ENCODE results near the gene HAGH.
A peak's percentile ranks its signal among the peaks of the same experiment; 100 is the strongest.

Gene HAGH

DNA sequence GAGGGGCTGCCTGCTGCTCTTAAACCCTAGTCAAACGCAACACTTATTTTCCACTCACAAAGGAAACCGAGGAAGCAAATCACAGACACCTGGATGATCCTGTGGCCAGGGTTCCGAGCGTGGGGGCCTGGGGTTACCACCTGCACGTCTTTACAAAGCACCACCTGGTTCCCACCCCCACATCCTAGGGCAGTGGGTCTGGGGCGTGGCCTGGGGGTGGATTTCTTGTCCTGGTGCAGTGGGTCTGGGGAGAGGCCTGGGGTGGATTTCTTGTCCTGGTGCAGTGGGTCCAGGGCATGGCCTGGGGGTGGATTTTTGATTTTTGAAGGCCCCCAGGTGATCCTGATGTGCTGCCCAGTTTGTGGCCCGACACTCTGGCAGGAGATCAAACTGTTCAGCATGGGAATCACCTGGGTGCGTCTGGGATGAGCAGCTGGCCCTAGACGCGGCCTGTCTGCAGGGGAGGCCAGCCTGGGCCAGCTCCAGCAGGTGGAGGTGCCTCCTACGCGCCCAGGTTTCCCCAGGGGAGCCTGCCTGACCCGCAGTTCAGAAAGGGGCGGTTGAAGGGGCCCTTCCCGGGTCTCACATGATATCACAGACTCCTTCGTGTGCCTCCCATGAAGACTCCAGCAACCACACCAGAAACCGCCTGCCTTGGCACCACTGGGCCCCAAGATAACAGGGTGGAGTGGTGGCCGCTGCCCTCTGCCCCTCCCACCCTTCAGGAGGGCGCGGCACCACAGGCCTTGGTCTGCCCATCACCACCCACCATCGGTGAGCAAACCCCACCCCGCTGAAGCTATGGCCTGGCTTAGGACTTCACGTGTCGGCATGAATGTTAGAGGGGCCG is 6.3 kb downstream of the HAGH start:
- no peak overlapping the region for H3K4me3 ChIP-seq (ENCODE audit: low read length in 2 of 2)
- no peaks in the 10 kb centered on the region for H3K27me3 ChIP-seq (ENCODE audit: control insufficient read depth in 2 of 2, insufficient read depth in 2 of 2, low read length in 2 of 2)
- H3K9ac ChIP-seq (ENCODE audit: low read depth in 1 of 2, low read length in 2 of 2): no peak overlapping the region
- peaks cover 3 to 10% of the 10 kb centered on the region in 2 donors for H3K4me1 ChIP-seq (ENCODE audit: control insufficient read depth in 2 of 2, insufficient read depth in 2 of 2, low read length in 2 of 2)
- no peaks in the 10 kb centered on the region for H3K9me3 ChIP-seq (ENCODE audit: control insufficient read depth in 2 of 2, low read length in 2 of 2)
- H3K27ac ChIP-seq (ENCODE audit: low read depth in 2 of 2, low read length in 2 of 2): no peak overlapping the region
- peaks cover 20 to 43% of the 10 kb centered on the region in 2 donors for H3K36me3 ChIP-seq (ENCODE audit: control insufficient read depth in 2 of 2, insufficient read depth in 2 of 2, low read length in 2 of 2)

DNA sequence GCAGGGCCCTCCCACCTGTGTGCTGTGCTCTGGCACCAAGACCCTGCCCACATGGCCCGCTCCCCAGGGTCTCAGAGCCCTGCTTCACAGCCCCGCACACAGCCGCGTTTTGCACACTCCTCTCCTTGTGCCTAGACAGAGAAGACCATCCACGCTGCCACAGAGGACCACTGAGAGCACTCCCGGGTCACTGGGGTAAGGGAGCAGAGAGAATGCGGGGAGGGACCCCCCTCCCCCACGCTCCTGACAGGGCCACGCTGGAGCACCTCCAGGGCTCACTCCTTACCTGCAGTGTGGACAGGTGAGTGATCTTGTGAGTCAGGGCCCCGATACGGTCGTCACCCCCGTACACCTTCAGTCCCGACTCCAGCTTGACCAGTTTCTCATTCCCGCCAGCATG is 7.0 kb downstream of the HAGH start:
- Histone ChIP-seq H3K9me3 (ENCODE audit: control insufficient read depth in 2 of 2, low read length in 2 of 2) (no peaks in the 10 kb centered on the region), H3K36me3 (ENCODE audit: control insufficient read depth in 2 of 2, insufficient read depth in 2 of 2, low read length in 2 of 2) (peaks cover 21 to 45% of the 10 kb centered on the region in 2 donors), H3K27ac (ENCODE audit: low read depth in 2 of 2, low read length in 2 of 2) (no peak overlapping the region), H3K9ac (ENCODE audit: low read depth in 1 of 2, low read length in 2 of 2) (no peak overlapping the region), H3K4me1 (ENCODE audit: control insufficient read depth in 2 of 2, insufficient read depth in 2 of 2, low read length in 2 of 2) (peaks cover 0 to 6% of the 10 kb centered on the region in 2 donors), H3K4me3 (ENCODE audit: low read length in 2 of 2) (no peak overlapping the region), H3K27me3 (ENCODE audit: control insufficient read depth in 2 of 2, insufficient read depth in 2 of 2, low read length in 2 of 2) (no peaks in the 10 kb centered on the region)

DNA sequence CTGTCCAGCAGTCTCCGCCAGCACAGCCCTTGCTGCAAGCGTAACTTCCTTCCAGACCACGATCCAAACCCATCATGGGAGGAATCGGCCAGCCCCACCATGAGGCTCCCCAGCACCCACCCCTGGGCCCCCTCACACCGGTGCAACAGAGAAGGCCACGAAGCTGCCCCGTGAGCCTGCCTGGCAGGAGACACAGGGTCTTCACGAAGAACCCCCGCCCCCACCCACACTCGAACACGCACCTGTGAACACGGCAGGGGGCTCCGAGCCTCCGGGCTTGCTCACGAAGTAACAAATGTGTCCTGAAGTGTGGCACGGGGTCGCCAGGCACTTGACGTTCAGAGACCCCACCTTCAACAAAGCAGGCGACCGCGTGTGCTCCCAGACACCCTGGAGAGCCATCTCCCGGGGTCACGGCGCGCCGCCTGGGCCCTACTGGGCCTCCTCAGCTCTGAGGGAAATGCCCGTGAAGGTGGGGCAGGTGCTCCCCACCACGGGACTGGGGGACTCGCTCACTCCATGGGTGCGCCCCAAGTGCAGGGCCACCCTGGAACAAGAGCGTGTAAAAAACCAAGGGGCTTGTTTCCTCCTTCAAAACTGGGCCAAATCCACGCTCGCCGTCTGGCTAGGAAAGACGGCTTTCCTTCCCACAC is 7.6 kb downstream of the HAGH start:
- Histone ChIP-seq H3K27me3 (ENCODE audit: control insufficient read depth in 2 of 2, insufficient read depth in 2 of 2, low read length in 2 of 2) (no peaks in the 10 kb centered on the region), H3K9ac (ENCODE audit: low read depth in 1 of 2, low read length in 2 of 2) (no peak overlapping the region)

DNA sequence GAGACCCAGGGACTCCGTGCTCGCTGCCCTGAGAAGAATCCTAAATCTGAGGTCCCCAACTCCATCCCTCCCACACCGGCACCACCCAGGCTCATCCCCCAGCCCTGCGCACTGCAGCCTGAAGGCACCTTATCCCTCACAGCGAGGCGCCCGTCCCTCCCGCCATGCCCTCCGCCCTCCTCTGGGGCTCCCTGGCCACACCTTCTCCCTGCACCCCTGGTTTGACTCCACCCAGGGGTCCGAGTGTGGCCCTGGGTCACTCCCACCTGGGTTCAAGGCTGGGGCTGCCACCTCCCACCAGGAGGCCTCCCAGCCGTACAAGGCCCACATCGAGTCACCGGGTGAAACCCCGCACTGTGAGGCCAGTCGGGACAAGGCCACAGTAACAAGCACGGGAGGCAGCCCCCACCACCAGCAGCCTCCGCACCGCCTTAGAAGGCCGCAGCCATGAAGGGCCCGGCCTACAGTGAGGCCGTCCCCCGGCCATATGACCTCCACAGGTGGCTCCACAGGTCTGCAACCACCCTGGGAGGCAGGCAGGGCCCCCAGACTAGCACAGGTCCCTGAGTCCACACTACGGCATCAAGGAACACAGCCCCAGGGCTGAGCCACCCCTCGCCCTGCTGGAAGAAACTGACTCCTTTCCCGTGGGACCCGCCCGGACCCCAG is 8.3 kb downstream of the HAGH start:
- H3K27me3 ChIP-seq (ENCODE audit: control insufficient read depth in 2 of 2, insufficient read depth in 2 of 2, low read length in 2 of 2): no peaks in the 10 kb centered on the region
- no peaks in the 10 kb centered on the region for H3K9me3 ChIP-seq (ENCODE audit: control insufficient read depth in 2 of 2, low read length in 2 of 2)
- H3K4me1 ChIP-seq (ENCODE audit: control insufficient read depth in 2 of 2, insufficient read depth in 2 of 2, low read length in 2 of 2): no peaks in the 10 kb centered on the region
- H3K36me3 ChIP-seq (ENCODE audit: control insufficient read depth in 2 of 2, insufficient read depth in 2 of 2, low read length in 2 of 2): peaks cover 21 to 47% of the 10 kb centered on the region in 2 donors
- H3K4me3 ChIP-seq (ENCODE audit: low read length in 2 of 2): no peak overlapping the region
- no peak overlapping the region for H3K27ac ChIP-seq (ENCODE audit: low read depth in 2 of 2, low read length in 2 of 2)
- H3K9ac ChIP-seq (ENCODE audit: low read depth in 1 of 2, low read length in 2 of 2): no peak overlapping the region

More for the DNA sequence above, 7.6 kb downstream of the HAGH start:
- H3K4me1 ChIP-seq (ENCODE audit: control insufficient read depth in 2 of 2, insufficient read depth in 2 of 2, low read length in 2 of 2): peaks cover 0 to 2% of the 10 kb centered on the region in 2 donors
- peaks cover 21 to 45% of the 10 kb centered on the region in 2 donors for H3K36me3 ChIP-seq (ENCODE audit: control insufficient read depth in 2 of 2, insufficient read depth in 2 of 2, low read length in 2 of 2)
- H3K4me3 ChIP-seq (ENCODE audit: low read length in 2 of 2): no peak overlapping the region
- no peaks in the 10 kb centered on the region for H3K9me3 ChIP-seq (ENCODE audit: control insufficient read depth in 2 of 2, low read length in 2 of 2)
- no peak overlapping the region for H3K27ac ChIP-seq (ENCODE audit: low read depth in 2 of 2, low read length in 2 of 2)

DNA sequence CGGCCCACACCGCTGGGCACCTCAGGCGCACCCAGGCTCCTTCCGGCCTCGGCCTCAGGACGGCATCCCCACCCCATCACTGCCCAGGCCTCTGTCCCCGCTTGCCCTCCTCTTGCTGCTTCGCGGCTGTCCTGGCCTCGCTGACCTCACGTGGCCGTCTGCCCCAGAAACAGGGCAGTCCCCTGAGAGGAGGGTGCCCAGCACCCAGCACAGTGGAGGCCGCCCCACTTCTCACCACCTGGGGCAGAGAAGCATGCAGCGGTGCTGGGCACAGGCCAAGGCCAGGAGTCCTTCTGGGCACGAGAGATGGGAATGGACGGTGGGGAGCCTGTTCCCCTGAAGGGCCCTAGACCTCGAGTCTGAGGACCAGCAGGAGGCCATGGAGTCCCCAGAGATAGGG is 8.9 kb downstream of the HAGH start:
- Histone ChIP-seq H3K4me3 (ENCODE audit: low read length in 2 of 2) (no peak overlapping the region), H3K27me3 (ENCODE audit: control insufficient read depth in 2 of 2, insufficient read depth in 2 of 2, low read length in 2 of 2) (no peaks in the 10 kb centered on the region), H3K9me3 (ENCODE audit: control insufficient read depth in 2 of 2, low read length in 2 of 2) (no peaks in the 10 kb centered on the region), H3K27ac (ENCODE audit: low read depth in 2 of 2, low read length in 2 of 2) (no peak overlapping the region), H3K9ac (ENCODE audit: low read depth in 1 of 2, low read length in 2 of 2) (no peak overlapping the region), H3K36me3 (ENCODE audit: control insufficient read depth in 2 of 2, insufficient read depth in 2 of 2, low read length in 2 of 2) (peaks cover 21 to 47% of the 10 kb centered on the region in 2 donors), H3K4me1 (ENCODE audit: control insufficient read depth in 2 of 2, insufficient read depth in 2 of 2, low read length in 2 of 2) (no peaks in the 10 kb centered on the region)

- Histone ChIP-seq H3K4me3 (ENCODE audit: low read length in 2 of 2) (no peak overlapping the region), H3K27me3 (ENCODE audit: control insufficient read depth in 2 of 2, insufficient read depth in 2 of 2, low read length in 2 of 2) (no peaks in the 10 kb centered on the region), H3K9me3 (ENCODE audit: control insufficient read depth in 2 of 2, low read length in 2 of 2) (no peaks in the 10 kb centered on the region), H3K4me1 (ENCODE audit: control insufficient read depth in 2 of 2, insufficient read depth in 2 of 2, low read length in 2 of 2) (no peaks in the 10 kb centered on the region), H3K9ac (ENCODE audit: low read depth in 1 of 2, low read length in 2 of 2) (no peak overlapping the region), H3K27ac (ENCODE audit: low read depth in 2 of 2, low read length in 2 of 2) (no peak overlapping the region), H3K36me3 (ENCODE audit: control insufficient read depth in 2 of 2, insufficient read depth in 2 of 2, low read length in 2 of 2) (peaks cover 21 to 42% of the 10 kb centered on the region in 2 donors)
These were observed 9.4 kb downstream of the HAGH start for GRCh38 chr16:1817276-1817589.

DNA sequence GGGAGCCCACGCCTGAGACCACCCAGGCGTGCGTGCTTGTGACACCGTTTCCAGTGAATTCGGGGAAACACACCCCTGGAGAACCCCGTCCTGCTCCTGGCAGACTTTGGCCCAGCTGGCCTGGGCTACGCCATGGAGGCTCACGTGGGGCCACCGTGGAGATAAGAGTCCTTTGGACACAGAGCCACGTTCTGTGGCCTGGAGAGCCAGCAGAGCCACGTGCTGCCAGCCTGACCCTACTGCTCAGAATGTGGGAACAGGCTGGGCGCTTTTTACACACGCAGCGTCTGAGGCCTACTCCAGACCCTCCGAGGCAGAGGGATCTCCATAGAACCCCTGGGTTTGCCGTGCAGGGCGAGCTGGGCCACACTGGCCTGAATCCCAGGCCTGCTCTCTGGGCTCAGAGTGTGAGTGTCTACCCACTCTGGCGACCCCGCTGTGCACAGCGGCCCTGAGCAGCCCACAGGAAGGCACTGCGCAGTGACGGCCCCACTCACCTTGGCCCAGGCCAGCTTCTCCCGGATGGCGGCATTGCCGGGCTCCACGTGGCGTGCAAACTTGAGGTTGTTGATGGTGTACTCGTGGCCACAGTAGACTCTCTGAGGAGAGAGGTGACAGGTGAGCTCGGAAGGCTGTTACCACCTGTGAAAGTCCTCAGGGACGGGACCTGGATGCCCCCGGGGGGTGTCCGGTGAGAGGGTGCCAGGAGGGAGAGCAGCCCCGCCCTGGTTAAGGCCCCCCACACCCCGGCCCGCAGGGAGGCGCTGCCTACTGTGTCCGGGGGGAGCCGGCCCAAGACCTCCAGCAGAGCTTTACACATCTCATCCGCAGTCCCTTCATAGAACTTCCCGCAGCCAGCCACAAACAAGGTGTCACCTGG is 10.0 kb downstream of the HAGH start:
- Histone ChIP-seq H3K9me3 (ENCODE audit: control insufficient read depth in 2 of 2, low read length in 2 of 2) (no peaks in the 10 kb centered on the region), H3K27ac (ENCODE audit: low read depth in 2 of 2, low read length in 2 of 2) (no peak overlapping the region), H3K9ac (ENCODE audit: low read depth in 1 of 2, low read length in 2 of 2) (no peak overlapping the region), H3K36me3 (ENCODE audit: control insufficient read depth in 2 of 2, insufficient read depth in 2 of 2, low read length in 2 of 2) (peaks cover 21 to 38% of the 10 kb centered on the region in 2 donors), H3K4me3 (ENCODE audit: low read length in 2 of 2) (no peak overlapping the region), H3K4me1 (ENCODE audit: control insufficient read depth in 2 of 2, insufficient read depth in 2 of 2, low read length in 2 of 2) (no peaks in the 10 kb centered on the region), H3K27me3 (ENCODE audit: control insufficient read depth in 2 of 2, insufficient read depth in 2 of 2, low read length in 2 of 2) (no peaks in the 10 kb centered on the region)

- Histone ChIP-seq H3K4me1 (ENCODE audit: control insufficient read depth in 2 of 2, insufficient read depth in 2 of 2, low read length in 2 of 2) (no peaks in the 10 kb centered on the region), H3K36me3 (ENCODE audit: control insufficient read depth in 2 of 2, insufficient read depth in 2 of 2, low read length in 2 of 2) (peaks cover 21 to 32% of the 10 kb centered on the region in 2 donors), H3K9ac (ENCODE audit: low read depth in 1 of 2, low read length in 2 of 2) (no peak overlapping the region), H3K9me3 (ENCODE audit: control insufficient read depth in 2 of 2, low read length in 2 of 2) (no peaks in the 10 kb centered on the region), H3K27ac (ENCODE audit: low read depth in 2 of 2, low read length in 2 of 2) (no peak overlapping the region), H3K27me3 (ENCODE audit: control insufficient read depth in 2 of 2, insufficient read depth in 2 of 2, low read length in 2 of 2) (no peaks in the 10 kb centered on the region), H3K4me3 (ENCODE audit: low read length in 2 of 2) (no peak overlapping the region)
These were observed 11.2 kb downstream of the HAGH start for GRCh38 chr16:1815461-1815860.

DNA sequence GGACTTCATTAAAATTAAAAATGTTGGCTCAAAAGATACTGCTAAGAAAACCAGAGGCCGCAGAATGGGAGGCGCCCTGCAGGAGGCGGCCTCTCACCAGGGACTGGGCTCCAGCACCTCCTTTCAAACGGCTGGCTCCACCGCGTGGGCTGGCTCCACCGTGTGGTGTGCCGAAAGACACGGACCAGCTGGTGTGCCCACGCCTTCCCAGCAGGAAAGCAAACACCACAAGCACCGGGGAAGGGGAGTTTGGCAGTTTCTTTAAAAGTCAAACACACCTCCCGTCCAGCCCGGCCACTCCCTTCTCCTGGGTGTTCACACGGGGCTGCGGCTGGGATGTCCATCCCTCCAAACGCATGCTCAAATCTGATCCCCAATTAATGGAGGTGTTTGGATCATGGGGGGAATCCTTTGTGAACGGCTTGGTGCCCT is 13.9 kb downstream of the HAGH start:
- Histone ChIP-seq H3K4me1 (ENCODE audit: control insufficient read depth in 2 of 2, insufficient read depth in 2 of 2, low read length in 2 of 2) (no peaks in the 10 kb centered on the region), H3K9me3 (ENCODE audit: control insufficient read depth in 2 of 2, low read length in 2 of 2) (no peaks in the 10 kb centered on the region), H3K9ac (ENCODE audit: low read depth in 1 of 2, low read length in 2 of 2) (peak overlapping the region in 1 of 2 donors; percentile 6), H3K4me3 (ENCODE audit: low read length in 2 of 2) (no peak overlapping the region), H3K27me3 (ENCODE audit: control insufficient read depth in 2 of 2, insufficient read depth in 2 of 2, low read length in 2 of 2) (no peaks in the 10 kb centered on the region), H3K27ac (ENCODE audit: low read depth in 2 of 2, low read length in 2 of 2) (no peak overlapping the region), H3K36me3 (ENCODE audit: control insufficient read depth in 2 of 2, insufficient read depth in 2 of 2, low read length in 2 of 2) (peaks cover 27 to 39% of the 10 kb centered on the region in 2 donors)

Data from mucosa of rectum (tissue), 2 donors.